Endodermal cell (in vitro differentiated cells): ENCODE measurements around the gene GEMIN5. TPM values are rescaled to one million over a fixed set of nuclear protein-coding genes. Genes with fewer than 3 reads are reported as not detected.

Source experiments
- DNase-seq: peaks from one replicate; pipeline ENCODE4 v3.0.0-alpha.2; 2017
- H3K27ac ChIP-seq: 2 replicates; pipeline ENCODE4 v1.5.1; 2013; ENCODE audit warnings: mild to moderate bottlenecking, low read depth, low read length, moderate library complexity
- H3K27me3 ChIP-seq: 2 replicates; pipeline ENCODE4 v1.6.1; 2013; ENCODE audit warnings: mild to moderate bottlenecking, low read length, moderate library complexity; ENCODE audit not compliant: insufficient read depth, control insufficient read depth, poor library complexity, severe bottlenecking
- H3K36me3 ChIP-seq: 2 replicates; pipeline ENCODE4 v1.7.0; 2013; ENCODE audit warnings: mild to moderate bottlenecking, low read length, moderate library complexity; ENCODE audit not compliant: control insufficient read depth, insufficient read depth
- H3K4me1 ChIP-seq: one replicate; pipeline ENCODE4 v1.7.0; 2013; ENCODE audit warnings: low read length; ENCODE audit not compliant: control insufficient read depth, insufficient read depth
- H3K4me3 ChIP-seq: 2 replicates; pipeline ENCODE4 v1.5.1; 2013; ENCODE audit warnings: mild to moderate bottlenecking, low read length, moderate library complexity
- H3K9ac ChIP-seq: 2 replicates; pipeline ENCODE4 v1.6.1; 2013; ENCODE audit warnings: mild to moderate bottlenecking, low read length, moderate library complexity; ENCODE audit not compliant: poor library complexity, severe bottlenecking; ENCODE audit errors: extremely low read depth
- H3K9me3 ChIP-seq: 2 replicates; pipeline ENCODE4 v1.6.1; 2013; ENCODE audit warnings: mild to moderate bottlenecking, low read length, moderate library complexity; ENCODE audit not compliant: control insufficient read depth
- H3K27ac Mint-ChIP-seq: 2 replicates; pipeline ENCODE4 v1.8.0; 2020; ENCODE audit warnings: mixed read lengths
- H3K27me3 Mint-ChIP-seq: 2 replicates; pipeline ENCODE4 v1.8.0; 2021; ENCODE audit warnings: mild to moderate bottlenecking, mixed read lengths; ENCODE audit not compliant: insufficient read depth
- H3K36me3 Mint-ChIP-seq: 2 replicates; pipeline ENCODE4 v1.8.0; 2020; ENCODE audit warnings: low read depth, mixed read lengths
- H3K4me1 Mint-ChIP-seq: 2 replicates; pipeline ENCODE4 v1.8.0; 2020; ENCODE audit warnings: mixed read lengths
- H3K4me3 Mint-ChIP-seq: 2 replicates; pipeline ENCODE4 v1.8.0; 2020; ENCODE audit warnings: mild to moderate bottlenecking, moderate library complexity, mixed read lengths
- H3K9me3 Mint-ChIP-seq: 2 replicates; pipeline ENCODE4 v1.8.0; 2020; ENCODE audit warnings: mild to moderate bottlenecking, mixed read lengths
- CTCF ChIP-seq: fragments of 200-600 bp; sonication (generic); conservative IDR thresholded peaks from 2 replicates; pipeline ENCODE4 v1.5.0; 2021; ENCODE audit warnings: antibody characterized with exemption, mild to moderate bottlenecking
- WGBS, 2 experiments: methylation state at CpG; one replicate each; pipeline versions ENCODE4 v1.1.5 to v1.1.7; 2013; ENCODE audit warnings: missing lambda C conversion rate in 2 of 2, mixed read lengths in 1 of 2; ENCODE audit not compliant: insufficient coverage in 1 of 2, insufficient read length in 1 of 2; 5-methylcytosine and 5-hydroxymethylcytosine counted together
- total RNA-seq, 2 donors: library from RNA; stranded (reverse); fragmentation: NEBNext Ultra II Directional in 1 of 2; extraction: Animal tissue kit (Norgen Biotek cat#: 25700) in 1 of 2; gene quantifications; 2 replicates in 1 of 2; 3 replicates in 1 of 2; pipeline ENCODE4 v1.2.1, GENCODE V29; 2021

Gene GEMIN5
- total RNA-seq, 2 donors from 2014 or later: 25.6 to 26.4 TPM

GRCh38 chr5:154863291-154864080 is 74.5 kb downstream of the GEMIN5 start:
- no peaks in the 10 kb centered on the region for H3K9me3 Mint-ChIP-seq
- Histone ChIP-seq H3K9ac (no peak overlapping the region), H3K4me1 (peaks cover 4% of the 10 kb centered on the region), H3K4me3 (no peak overlapping the region), H3K9me3 (no peaks in the 10 kb centered on the region), H3K36me3 (peaks cover 44% of the 10 kb centered on the region), H3K27me3 (no peaks in the 10 kb centered on the region), H3K27ac (no peak overlapping the region)
- H3K27ac Mint-ChIP-seq: no peak overlapping the region
- no peak for TF ChIP-seq CTCF
- 90 to 96% methylated on average over 3 to 7 of the region's 7 CpGs for WGBS, 2 experiments
- peaks cover 17% of the 10 kb centered on the region for H3K4me1 Mint-ChIP-seq
- H3K27me3 Mint-ChIP-seq: no peaks in the 10 kb centered on the region
- H3K4me3 Mint-ChIP-seq: no peak overlapping the region
- peaks cover 39% of the 10 kb centered on the region for H3K36me3 Mint-ChIP-seq
- DNase-seq: no peak

- H3K9ac ChIP-seq: no peak overlapping the region
- peaks cover 4% of the 10 kb centered on the region for H3K4me1 ChIP-seq
- no peaks in the 10 kb centered on the region for H3K27me3 ChIP-seq
- Mint-ChIP-seq H3K27ac (no peak overlapping the region), H3K4me3 (no peak overlapping the region), H3K27me3 (no peaks in the 10 kb centered on the region), H3K4me1 (peaks cover 17% of the 10 kb centered on the region), H3K9me3 (no peaks in the 10 kb centered on the region), H3K36me3 (peaks cover 39% of the 10 kb centered on the region)
- DNase-seq: no peak
- TF ChIP-seq CTCF: no peak
- no peak overlapping the region for H3K27ac ChIP-seq
- no peaks in the 10 kb centered on the region for H3K9me3 ChIP-seq
- peaks cover 44% of the 10 kb centered on the region for H3K36me3 ChIP-seq
- H3K4me3 ChIP-seq: no peak overlapping the region
- WGBS, 2 experiments: 83 to 100% methylated on average over 1 of the region's 2 CpGs
Observed at GRCh38 chr5:154862766-154863165, 75.2 kb downstream of the GEMIN5 start.

- WGBS, 2 experiments: 91 to 96% methylated on average over 7 to 8 of the region's 8 CpGs
- H3K9me3 Mint-ChIP-seq: no peaks in the 10 kb centered on the region
- H3K36me3 Mint-ChIP-seq: peaks cover 35% of the 10 kb centered on the region
- H3K27ac Mint-ChIP-seq: no peak overlapping the region
- no peak overlapping the region for H3K4me3 ChIP-seq
- H3K4me1 Mint-ChIP-seq: peaks cover 19% of the 10 kb centered on the region
- no peak overlapping the region for H3K4me3 Mint-ChIP-seq
- no peak for TF ChIP-seq CTCF
- no peak overlapping the region for H3K9ac ChIP-seq
- no peaks in the 10 kb centered on the region for H3K27me3 ChIP-seq
- no peaks in the 10 kb centered on the region for H3K27me3 Mint-ChIP-seq
- H3K27ac ChIP-seq: no peak overlapping the region
- H3K9me3 ChIP-seq: no peaks in the 10 kb centered on the region
- peaks cover 38% of the 10 kb centered on the region for H3K36me3 ChIP-seq
- H3K4me1 ChIP-seq: peaks cover 4% of the 10 kb centered on the region
- DNase-seq: no peak
Observed at GRCh38 chr5:154861946-154862345, 76.1 kb downstream of the GEMIN5 start.
